Measurements from ENCODE around the gene MAP3K1.
A peak's percentile ranks its signal among the peaks of the same experiment; 100 is the strongest.

MAP3K1 gene

GRCh38 chr5:56910210-56910965, 95.0 kb downstream of the MAP3K1 start:
- peak; percentile 52 for DNase-seq

GRCh38 chr5:56913766-56914165, 98.4 kb downstream of the MAP3K1 start:
- DNase-seq, result no peak

- DNase-seq, result no peak
These were observed 99.3 kb downstream of the MAP3K1 start for GRCh38 chr5:56914678-56915077.

- no peak for DNase-seq
These were observed 102.2 kb downstream of the MAP3K1 start for GRCh38 chr5:56917534-56917933.

GRCh38 chr5:56918054-56918453, 102.7 kb downstream of the MAP3K1 start:
- DNase-seq, result no peak

GRCh38 chr5:56919942-56920662, 104.8 kb downstream of the MAP3K1 start:
- no peak for DNase-seq

- DNase-seq, result no peak
These were observed 107.6 kb downstream of the MAP3K1 start for GRCh38 chr5:56922922-56923321.

- no peak for DNase-seq
These were observed 119.0 kb downstream of the MAP3K1 start for GRCh38 chr5:56934325-56934724.

- no peak for DNase-seq
These were observed 123.5 kb downstream of the MAP3K1 start for GRCh38 chr5:56938858-56939257.

- DNase-seq, result peak in 1 of 2 donors; percentile 7
These were observed 126.6 kb downstream of the MAP3K1 start for GRCh38 chr5:56941981-56942380.
